Stimulated activated CD4-positive, alpha-beta T cell treated with anti-CD3 and anti-CD28 coated beads, Interleukin-4, amount 100 ng/mL, for 4 hours (primary cell): ENCODE results near the gene AGBL1.

Source experiments
- DNase-seq, 2 experiments: peaks; one replicate each; pipeline ENCODE4 v3.0.0-alpha.2; 2020

The AGBL1 gene

GRCh38 chr15:86079508-86080266 is at the start of gene AGBL1:
TSS of gene AGBL1 (plus strand) at chr15:86079871.
- no peak for DNase-seq

- no peak for DNase-seq
Measured at GRCh38 chr15:86034904-86035303, 44.8 kb upstream of the AGBL1 start.

- DNase-seq: no peak
Measured at GRCh38 chr15:86036243-86036642, 43.4 kb upstream of the AGBL1 start.

- no peak for DNase-seq
Measured at GRCh38 chr15:86038491-86038890, 41.2 kb upstream of the AGBL1 start.

- DNase-seq: no peak
Measured at GRCh38 chr15:86040356-86041033, 39.2 kb upstream of the AGBL1 start.

GRCh38 chr15:86041399-86041798 is 38.3 kb upstream of the AGBL1 start:
- DNase-seq: no peak

GRCh38 chr15:86042226-86042625 is 37.4 kb upstream of the AGBL1 start:
- DNase-seq: no peak

GRCh38 chr15:86044981-86045380 is 34.7 kb upstream of the AGBL1 start:
- no peak for DNase-seq

- no peak for DNase-seq
Measured at GRCh38 chr15:86054338-86054737, 25.3 kb upstream of the AGBL1 start.

GRCh38 chr15:86055688-86056087 is 24.0 kb upstream of the AGBL1 start:
- DNase-seq: no peak

- DNase-seq: no peak
Measured at GRCh38 chr15:86059851-86060250, 19.8 kb upstream of the AGBL1 start.

- DNase-seq: no peak
Measured at GRCh38 chr15:86060674-86061073, 19.0 kb upstream of the AGBL1 start.

GRCh38 chr15:86061581-86061980 is 18.1 kb upstream of the AGBL1 start:
- DNase-seq: no peak

GRCh38 chr15:86062646-86063243 is 16.9 kb upstream of the AGBL1 start:
- no peak for DNase-seq

- DNase-seq: no peak
Measured at GRCh38 chr15:86063356-86064095, 16.1 kb upstream of the AGBL1 start.

- DNase-seq: no peak
Measured at GRCh38 chr15:86064326-86064725, 15.3 kb upstream of the AGBL1 start.

- no peak for DNase-seq
Measured at GRCh38 chr15:86066174-86066834, 13.4 kb upstream of the AGBL1 start.

GRCh38 chr15:86073281-86073680 is 6.4 kb upstream of the AGBL1 start:
- no peak for DNase-seq

- no peak for DNase-seq
Measured at GRCh38 chr15:86076468-86076867, 3.2 kb upstream of the AGBL1 start.

GRCh38 chr15:86077070-86077469 is 2.6 kb upstream of the AGBL1 start:
- no peak for DNase-seq

- DNase-seq: no peak
Measured at GRCh38 chr15:86080302-86080701, 631 bp downstream of the AGBL1 start.

GRCh38 chr15:86082619-86083380 is 3.1 kb downstream of the AGBL1 start:
- no peak for DNase-seq
